Thymus (tissue), 11 donors: ENCODE results near the gene KCNIP1. TPM values are rescaled to one million over a fixed set of nuclear protein-coding genes. Genes with fewer than 3 reads are reported as not detected.
"Not testable (repeated sequence)": the region's sequence is repeated elsewhere in the genome, so short reads cannot be mapped to it uniquely, and the experiment has no call there.

Source experiments
- DNase-seq, 9 donors: peaks; one replicate each; pipeline ENCODE4 v3.0.0-alpha.2; 2013; ENCODE audit warnings: low spot score in 9 of 9, low read depth in 6 of 9, missing footprints in 1 of 9
- H3K27ac ChIP-seq, 2 donors: one replicate each; pipeline ENCODE4 v1.5.1; 2013; ENCODE audit warnings: control low read depth in 1 of 2, low read depth in 1 of 2, low read length in 1 of 2, mild to moderate bottlenecking in 1 of 2, moderate library complexity in 1 of 2
- H3K27me3 ChIP-seq, 2 donors: one replicate each; pipeline ENCODE4 v1.5.1; 2013; ENCODE audit warnings: low read length in 1 of 2; ENCODE audit not compliant: control insufficient read depth in 2 of 2, insufficient read depth in 1 of 2
- H3K36me3 ChIP-seq, 2 donors: one replicate each; pipeline ENCODE4 v1.5.1; 2013; ENCODE audit warnings: low read length in 1 of 2, mild to moderate bottlenecking in 1 of 2, moderate library complexity in 1 of 2; ENCODE audit not compliant: control insufficient read depth in 2 of 2, insufficient read depth in 2 of 2
- H3K4me1 ChIP-seq, 2 donors: one replicate each; pipeline ENCODE4 v1.5.1; 2013; ENCODE audit warnings: low read length in 2 of 2; ENCODE audit not compliant: control insufficient read depth in 2 of 2, insufficient read depth in 2 of 2
- H3K4me3 ChIP-seq, 2 donors: one replicate each; pipeline ENCODE4 v1.5.1; 2013; ENCODE audit warnings: low read length in 2 of 2, control low read depth in 1 of 2, mild to moderate bottlenecking in 1 of 2
- H3K9me3 ChIP-seq, 2 donors: one replicate each; pipeline ENCODE4 v1.5.1; 2013; ENCODE audit warnings: low read length in 1 of 2, mild to moderate bottlenecking in 1 of 2; ENCODE audit not compliant: control insufficient read depth in 2 of 2, insufficient read depth in 1 of 2
- WGBS: extraction: QIAGEN DNeasy Blood & Tissue Kit; methylation state at CpG from one replicate; pipeline ENCODE4 v1.1.7; 2013; 5-methylcytosine and 5-hydroxymethylcytosine counted together
- polyA plus RNA-seq: library from polyadenylated mRNA; stranded (reverse); fragments of 200-250 nt; gene quantifications from one replicate; pipeline ENCODE4 v1.2.3, GENCODE V29; 2013
- total RNA-seq: library from RNA; stranded (reverse); fragments of 120-200 nt; gene quantifications from one replicate; pipeline ENCODE4 v1.2.4, GENCODE V29; 2013
- donor health status: healthy.

Gene KCNIP1
- total and polyA plus RNA-seq, 2 donors, result 0.09 to 0.23 TPM

DNA sequence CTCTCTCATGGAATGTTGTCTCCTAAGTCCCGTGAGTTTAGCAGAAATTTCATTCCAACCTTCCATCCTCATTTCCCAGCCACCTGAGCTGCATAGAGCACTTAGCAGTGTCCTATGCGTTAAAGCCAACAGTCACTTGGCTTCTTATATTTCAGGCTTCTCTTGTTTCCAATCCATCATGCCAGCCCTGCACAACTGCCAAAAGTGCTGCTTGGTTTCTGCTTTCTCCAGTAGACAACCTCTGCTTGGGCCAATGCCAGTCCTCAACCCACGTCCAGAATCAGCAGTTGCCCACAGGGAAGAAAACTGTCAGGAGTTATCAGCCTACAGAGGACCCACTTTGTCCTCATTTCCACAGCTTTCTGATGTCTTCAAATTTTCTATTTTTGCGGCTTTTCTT, 42.5 kb downstream of the KCNIP1 start:
- Histone ChIP-seq H3K27ac (no peak overlapping the region), H3K27me3 (no peaks in the 10 kb centered on the region), H3K36me3 (no peaks in the 10 kb centered on the region), H3K4me1 (no peaks in the 10 kb centered on the region), H3K9me3 (no peaks in the 10 kb centered on the region), H3K4me3 (no peak overlapping the region)
- 85% methylated on average over 4 of the region's 4 CpGs for WGBS
- DNase-seq, result no peak

DNA sequence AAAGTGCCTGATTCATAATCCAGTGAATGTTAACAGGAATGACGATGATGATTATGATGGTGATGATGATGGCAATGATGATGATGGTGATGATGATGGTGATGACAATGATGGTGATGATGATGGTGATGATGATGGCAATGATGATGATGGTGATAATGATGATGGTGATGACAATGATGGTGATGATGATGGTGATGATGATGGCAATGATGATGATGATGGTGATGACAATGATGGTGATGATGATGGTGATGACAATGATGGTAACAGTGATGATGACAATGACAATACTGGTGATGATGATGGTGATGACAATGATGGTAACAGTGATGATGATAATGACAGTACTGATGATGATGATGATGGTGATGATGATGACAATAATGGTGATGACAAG, 46.6 kb downstream of the KCNIP1 start:
- H3K4me1 ChIP-seq, H3K36me3 ChIP-seq, H3K4me3 ChIP-seq, DNase-seq, H3K9me3 ChIP-seq, H3K27ac ChIP-seq: not testable (repeated sequence)
- WGBS, result 96% methylated on average over 1 of the region's 1 CpG
- peaks cover 0 to 25% of the 10 kb centered on the region in 2 donors for H3K27me3 ChIP-seq

GRCh38 chr5:170551076-170551475, 47.3 kb downstream of the KCNIP1 start:
- Histone ChIP-seq H3K4me3 (no peak overlapping the region), H3K9me3 (peaks cover 0 to 3% of the 10 kb centered on the region in 2 donors), H3K36me3 (no peaks in the 10 kb centered on the region), H3K27ac (no peak overlapping the region), H3K27me3 (peaks cover 0 to 25% of the 10 kb centered on the region in 2 donors), H3K4me1 (no peaks in the 10 kb centered on the region)
- 36% methylated on average over 4 of the region's 4 CpGs for WGBS
- DNase-seq, result no peak

DNA sequence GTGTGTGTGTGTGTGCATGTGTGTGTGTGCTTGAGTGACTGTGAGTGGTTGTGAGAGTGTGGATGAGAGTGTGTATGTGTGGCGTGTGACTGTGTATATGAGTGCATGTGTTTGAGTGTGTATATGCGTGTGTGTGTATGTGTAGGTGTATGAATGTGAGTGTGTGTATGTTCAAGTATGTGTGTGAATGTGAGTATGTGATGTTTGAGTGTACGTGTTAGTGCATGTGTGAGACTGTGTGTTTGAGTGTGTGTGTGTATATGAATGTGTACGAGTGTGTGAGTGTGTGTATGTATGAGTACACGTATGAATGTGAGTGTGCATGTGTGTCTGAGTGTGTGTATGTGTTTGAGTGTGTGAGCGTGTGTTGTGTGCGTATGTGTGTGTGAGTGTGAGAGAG, 47.8 kb downstream of the KCNIP1 start:
- no peak for DNase-seq
- peaks cover 0 to 25% of the 10 kb centered on the region in 2 donors for H3K27me3 ChIP-seq
- H3K36me3 ChIP-seq, result no peaks in the 10 kb centered on the region
- no peak overlapping the region for H3K27ac ChIP-seq
- no peaks in the 10 kb centered on the region for H3K4me1 ChIP-seq
- 98% methylated on average over 7 of the region's 7 CpGs for WGBS
- peaks cover 0 to 3% of the 10 kb centered on the region in 2 donors for H3K9me3 ChIP-seq
- no peak overlapping the region for H3K4me3 ChIP-seq

DNA sequence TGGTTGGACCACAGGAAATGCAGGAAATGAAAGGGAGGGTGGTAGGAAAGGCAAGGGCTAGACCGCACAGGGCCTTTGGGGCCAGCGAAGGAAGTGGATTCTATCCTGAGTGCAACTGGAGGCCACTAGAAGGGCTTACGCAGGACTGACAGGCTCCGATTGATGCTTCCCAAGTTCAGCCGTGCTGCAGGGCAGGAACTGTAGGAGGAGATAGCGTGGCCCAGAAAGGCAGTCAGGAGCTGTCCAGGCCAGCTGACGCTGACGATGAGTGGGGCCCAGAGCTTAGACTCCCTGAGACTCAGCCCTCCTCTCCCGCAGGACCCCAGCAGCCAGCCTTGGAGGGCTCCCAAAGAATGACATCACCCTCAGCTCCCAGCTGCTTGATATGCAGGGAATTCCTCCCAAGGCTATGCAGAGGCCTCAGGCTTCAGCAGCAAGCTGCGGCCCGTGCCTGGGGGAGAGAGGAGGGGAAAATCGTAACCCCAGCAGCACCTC, 48.8 kb downstream of the KCNIP1 start:
- peak in 4 of 9 donors; percentile 4 to 19 (median 8) for DNase-seq
- 4% methylated on average over 12 of the region's 12 CpGs for WGBS
- no peak overlapping the region for H3K27ac ChIP-seq

DNA sequence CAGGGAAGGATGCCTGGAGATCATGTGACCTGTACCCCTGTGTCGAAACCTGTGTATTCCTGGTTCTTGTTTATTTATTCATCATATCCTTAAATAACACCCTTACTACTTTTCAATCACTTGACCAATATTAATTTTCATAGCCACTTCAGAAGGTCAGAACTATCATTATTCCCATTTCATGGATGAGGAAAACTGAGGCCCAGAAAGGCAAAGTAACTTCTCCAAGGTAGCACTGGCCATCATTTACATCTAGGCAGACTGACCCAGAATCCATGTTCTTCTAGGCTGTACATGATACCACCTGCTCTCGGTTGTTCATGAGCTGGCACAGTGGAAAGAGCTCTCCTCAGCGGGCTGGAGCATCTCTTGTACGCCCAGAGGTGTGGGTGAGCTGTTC, 49.4 kb downstream of the KCNIP1 start:
- peaks cover 0 to 25% of the 10 kb centered on the region in 2 donors for H3K27me3 ChIP-seq
- H3K9me3 ChIP-seq, result peaks cover 0 to 3% of the 10 kb centered on the region in 2 donors
- H3K27ac ChIP-seq, result no peak overlapping the region
- DNase-seq, result no peak
- no peaks in the 10 kb centered on the region for H3K36me3 ChIP-seq
- no peak overlapping the region for H3K4me3 ChIP-seq
- no peaks in the 10 kb centered on the region for H3K4me1 ChIP-seq
- 46% methylated on average over 4 of the region's 4 CpGs for WGBS

More for the DNA sequence above, 48.8 kb downstream of the KCNIP1 start:
- no peaks in the 10 kb centered on the region for H3K36me3 ChIP-seq
- H3K4me3 ChIP-seq, result no peak overlapping the region
- H3K27me3 ChIP-seq, result peaks cover 0 to 25% of the 10 kb centered on the region in 2 donors
- H3K9me3 ChIP-seq, result peaks cover 0 to 3% of the 10 kb centered on the region in 2 donors
- no peaks in the 10 kb centered on the region for H3K4me1 ChIP-seq

GRCh38 chr5:170554521-170555267, 50.9 kb downstream of the KCNIP1 start:
- DNase-seq, result no peak
- Histone ChIP-seq H3K4me3 (no peak overlapping the region), H3K36me3 (no peaks in the 10 kb centered on the region), H3K27ac (no peak overlapping the region), H3K9me3 (peaks cover 0 to 3% of the 10 kb centered on the region in 2 donors), H3K4me1 (no peaks in the 10 kb centered on the region), H3K27me3 (peaks cover 0 to 25% of the 10 kb centered on the region in 2 donors)
- 87% methylated on average over 18 of the region's 18 CpGs for WGBS

- Histone ChIP-seq H3K36me3 (no peaks in the 10 kb centered on the region), H3K27ac (no peak overlapping the region), H3K4me3 (no peak overlapping the region), H3K4me1 (no peaks in the 10 kb centered on the region), H3K27me3 (peaks cover 0 to 21% of the 10 kb centered on the region in 2 donors), H3K9me3 (peaks cover 0 to 3% of the 10 kb centered on the region in 2 donors)
- DNase-seq, result no peak
- WGBS, result 89% methylated on average over 3 of the region's 3 CpGs
Observed at GRCh38 chr5:170557314-170557713, 53.5 kb downstream of the KCNIP1 start.

- Histone ChIP-seq H3K9me3 (no peaks in the 10 kb centered on the region), H3K27me3 (peaks cover 0 to 7% of the 10 kb centered on the region in 2 donors), H3K27ac (no peak overlapping the region), H3K4me3 (no peak overlapping the region), H3K36me3 (no peaks in the 10 kb centered on the region), H3K4me1 (no peaks in the 10 kb centered on the region)
- DNase-seq, result no peak
- WGBS, result 93% methylated on average over 3 of the region's 3 CpGs
Observed at GRCh38 chr5:170559296-170559695, 55.5 kb downstream of the KCNIP1 start.
